Measurements from ENCODE around the gene FBXO38. TPM values are rescaled to one million over a fixed set of nuclear protein-coding genes. Genes with fewer than 3 reads are reported as not detected.

The FBXO38 gene
- total and polyA plus RNA-seq, 3 experiments from 2014 or later, result 22.4 to 42.4 (median 36.7) TPM

- H3K27ac Mint-ChIP-seq, result peak overlapping the region in 6 of 8 donors; percentile 21 to 87 (median 80)
- Histone ChIP-seq H3K4me1 (ENCODE audit: insufficient read depth, low read length) (peaks cover 54% of the 10 kb centered on the region), H3K4me3 (ENCODE audit: low read length) (no peak overlapping the region), H3K27me3 (ENCODE audit: insufficient read depth, low read length, poor library complexity, severe bottlenecking) (no peaks in the 10 kb centered on the region), H3K27ac (ENCODE audit: low read depth, low read length) (no peak overlapping the region), H3K9me3 (ENCODE audit: low read length) (no peaks in the 10 kb centered on the region), H3K36me3 (ENCODE audit: insufficient read depth, low read length) (no peaks in the 10 kb centered on the region)
- peaks cover 0 to 54% (median 15%) of the 10 kb centered on the region in 3 donors for H3K36me3 Mint-ChIP-seq
- CTCF ChIA-PET, result interaction anchor here (0.6 kb wide), 1 partner anchor 10 kb away, joined by 3 read pairs; no protein-coding TSS in a partner anchor
- POLR2A ChIA-PET, result no interaction called here
- DNase-seq, result no peak
- H3K4me1 Mint-ChIP-seq, result peaks cover 73 to 93% (median 86%) of the 10 kb centered on the region in 3 donors
- H3K4me3 Mint-ChIP-seq, result peak overlapping the region in 1 of 7 donors; percentile 90
- no peaks in the 10 kb centered on the region for H3K9me3 Mint-ChIP-seq
- H3K27me3 Mint-ChIP-seq, result peaks cover 0 to 1% of the 10 kb centered on the region in 2 donors
Measured at GRCh38 chr5:148387325-148387724, 3.6 kb downstream of the FBXO38 start.

DNA sequence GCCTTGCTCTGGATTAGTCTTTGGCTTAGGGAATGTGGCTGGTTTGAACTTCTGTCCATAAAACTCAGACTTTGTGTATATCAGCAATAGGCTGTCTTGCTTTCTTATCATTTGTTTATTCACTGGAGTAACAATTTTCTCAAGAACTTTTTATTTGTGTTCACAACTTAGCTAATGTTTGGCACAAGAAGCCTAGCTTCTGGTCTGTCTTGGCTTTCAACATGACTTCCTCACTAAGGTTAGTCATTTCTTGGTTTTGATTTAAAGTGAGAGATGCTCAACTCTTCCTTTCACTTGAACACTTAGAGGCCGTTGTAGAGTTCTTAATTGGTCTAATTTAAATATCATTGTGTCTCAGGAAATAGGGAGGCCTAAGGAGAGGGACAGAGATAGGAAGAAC lies 4.9 kb downstream of the FBXO38 start:
- Mint-ChIP-seq H3K9me3 (no peaks in the 10 kb centered on the region), H3K4me3 (peak overlapping the region in 1 of 7 donors; percentile 20), H3K27me3 (peaks cover 0 to 1% of the 10 kb centered on the region in 2 donors), H3K36me3 (peaks cover 0 to 60% (median 18%) of the 10 kb centered on the region in 3 donors), H3K27ac (peak overlapping the region in 5 of 8 donors; percentile 11 to 71 (median 54)), H3K4me1 (peaks cover 76 to 93% (median 88%) of the 10 kb centered on the region in 3 donors)
- Histone ChIP-seq H3K9me3 (ENCODE audit: low read length) (no peaks in the 10 kb centered on the region), H3K4me3 (ENCODE audit: low read length) (no peak overlapping the region), H3K36me3 (ENCODE audit: insufficient read depth, low read length) (no peaks in the 10 kb centered on the region), H3K4me1 (ENCODE audit: insufficient read depth, low read length) (peaks cover 55% of the 10 kb centered on the region), H3K27ac (ENCODE audit: low read depth, low read length) (no peak overlapping the region), H3K27me3 (ENCODE audit: insufficient read depth, low read length, poor library complexity, severe bottlenecking) (no peaks in the 10 kb centered on the region)
- POLR2A ChIA-PET, result no interaction called here
- CTCF ChIA-PET, result no interaction called here
- DNase-seq, result no peak

GRCh38 chr5:148390914-148391313 lies 7.2 kb downstream of the FBXO38 start:
- POLR2A ChIA-PET, result interaction anchor here (0.6 kb wide), 1 partner anchor 609 kb away, joined by 5 read pairs; no protein-coding TSS in a partner anchor

GRCh38 chr5:148391422-148391821 lies 7.7 kb downstream of the FBXO38 start:
- ChIA-PET CTCF (no interaction called here), POLR2A (interaction anchor here (0.6 kb wide), 1 partner anchor 609 kb away, joined by 5 read pairs; no protein-coding TSS in a partner anchor)
- peak overlapping the region in 2 of 8 donors; percentile 20 to 29 for H3K27ac Mint-ChIP-seq
- H3K4me1 Mint-ChIP-seq, result peaks cover 62 to 87% (median 80%) of the 10 kb centered on the region in 3 donors
- H3K36me3 Mint-ChIP-seq, result peaks cover 0 to 69% (median 15%) of the 10 kb centered on the region in 3 donors
- Histone ChIP-seq H3K4me3 (ENCODE audit: low read length) (no peak overlapping the region), H3K27me3 (ENCODE audit: insufficient read depth, low read length, poor library complexity, severe bottlenecking) (no peaks in the 10 kb centered on the region), H3K9me3 (ENCODE audit: low read length) (no peaks in the 10 kb centered on the region), H3K36me3 (ENCODE audit: insufficient read depth, low read length) (no peaks in the 10 kb centered on the region), H3K4me1 (ENCODE audit: insufficient read depth, low read length) (peaks cover 33% of the 10 kb centered on the region), H3K27ac (ENCODE audit: low read depth, low read length) (no peak overlapping the region)
- no peak for DNase-seq
- H3K9me3 Mint-ChIP-seq, result no peaks in the 10 kb centered on the region
- no peaks in the 10 kb centered on the region for H3K27me3 Mint-ChIP-seq
- no peak overlapping the region for H3K4me3 Mint-ChIP-seq

More at GRCh38 chr5:148390914-148391313, 7.2 kb downstream of the FBXO38 start:
- no peak for DNase-seq
- Histone ChIP-seq H3K4me3 (ENCODE audit: low read length) (no peak overlapping the region), H3K36me3 (ENCODE audit: insufficient read depth, low read length) (no peaks in the 10 kb centered on the region), H3K4me1 (ENCODE audit: insufficient read depth, low read length) (peaks cover 39% of the 10 kb centered on the region), H3K27me3 (ENCODE audit: insufficient read depth, low read length, poor library complexity, severe bottlenecking) (no peaks in the 10 kb centered on the region), H3K9me3 (ENCODE audit: low read length) (no peaks in the 10 kb centered on the region), H3K27ac (ENCODE audit: low read depth, low read length) (no peak overlapping the region)
- H3K27me3 Mint-ChIP-seq, result no peaks in the 10 kb centered on the region
- H3K36me3 Mint-ChIP-seq, result peaks cover 0 to 66% (median 18%) of the 10 kb centered on the region in 3 donors
- no peak overlapping the region for H3K4me3 Mint-ChIP-seq
- CTCF ChIA-PET, result interaction anchor here (1.0 kb wide), 1 partner anchor 17 kb away, joined by 3 read pairs; no protein-coding TSS in a partner anchor
- no peaks in the 10 kb centered on the region for H3K9me3 Mint-ChIP-seq
- H3K4me1 Mint-ChIP-seq, result peaks cover 63 to 87% (median 80%) of the 10 kb centered on the region in 3 donors
- peak overlapping the region in 2 of 8 donors; percentile 25 to 64 for H3K27ac Mint-ChIP-seq

DNA sequence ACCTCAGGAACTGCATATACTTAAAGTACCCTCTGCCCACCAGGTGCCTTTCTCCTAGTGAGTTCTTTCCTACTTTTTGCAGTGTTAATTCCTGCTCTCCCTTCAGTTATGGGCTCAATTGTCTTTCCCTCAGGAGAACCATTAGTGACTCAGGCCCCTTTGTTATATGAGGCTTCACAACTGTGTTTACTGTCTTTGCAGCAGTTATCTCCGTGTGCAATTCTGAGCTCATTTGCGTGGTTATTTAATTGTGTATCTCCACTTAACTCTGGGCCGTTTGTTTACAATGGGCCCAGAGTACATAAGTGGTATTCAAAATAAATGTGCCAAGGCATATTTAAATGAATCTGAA lies 9.6 kb downstream of the FBXO38 start:
- Histone ChIP-seq H3K36me3 (ENCODE audit: insufficient read depth, low read length) (peaks cover 5% of the 10 kb centered on the region), H3K9me3 (ENCODE audit: low read length) (no peaks in the 10 kb centered on the region), H3K4me3 (ENCODE audit: low read length) (no peak overlapping the region), H3K27ac (ENCODE audit: low read depth, low read length) (no peak overlapping the region), H3K27me3 (ENCODE audit: insufficient read depth, low read length, poor library complexity, severe bottlenecking) (no peaks in the 10 kb centered on the region), H3K4me1 (ENCODE audit: insufficient read depth, low read length) (peaks cover 24% of the 10 kb centered on the region)
- POLR2A ChIA-PET, result no interaction called here
- H3K4me3 Mint-ChIP-seq, result no peak overlapping the region
- no peak overlapping the region for H3K27ac Mint-ChIP-seq
- CTCF ChIA-PET, result interaction anchor here (1.3 kb wide), 1 partner anchor 9 kb away, joined by 3 read pairs; no protein-coding TSS in a partner anchor
- H3K9me3 Mint-ChIP-seq, result no peaks in the 10 kb centered on the region
- H3K4me1 Mint-ChIP-seq, result peaks cover 57 to 87% (median 74%) of the 10 kb centered on the region in 3 donors
- H3K36me3 Mint-ChIP-seq, result peaks cover 4 to 72% (median 24%) of the 10 kb centered on the region in 3 donors
- no peak for DNase-seq
- no peaks in the 10 kb centered on the region for H3K27me3 Mint-ChIP-seq

DNA sequence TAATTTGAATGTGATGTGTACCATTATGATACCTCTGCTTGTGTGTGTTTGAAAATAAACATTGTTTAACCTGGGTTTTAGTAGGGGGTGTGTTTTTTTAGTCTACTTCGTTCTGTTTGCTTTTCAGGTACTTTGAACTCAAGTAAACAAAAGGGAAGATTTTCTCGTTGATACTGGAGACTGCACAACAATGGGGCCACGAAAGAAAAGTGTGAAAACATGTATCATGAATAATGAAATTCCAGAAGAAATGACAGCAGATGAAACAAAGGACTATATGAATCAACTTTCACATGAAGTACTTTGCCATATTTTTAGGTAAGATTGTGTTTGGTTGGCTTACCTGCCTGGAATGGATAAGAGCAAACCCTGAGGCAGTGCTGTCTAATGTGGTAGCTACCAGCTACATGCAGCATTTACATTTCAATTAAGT lies 10.8 kb downstream of the FBXO38 start:
- Mint-ChIP-seq H3K4me1 (peaks cover 49 to 84% (median 78%) of the 10 kb centered on the region in 3 donors), H3K9me3 (no peaks in the 10 kb centered on the region), H3K27ac (peak overlapping the region in 3 of 8 donors; percentile 17 to 81 (median 76)), H3K36me3 (peaks cover 7 to 75% (median 28%) of the 10 kb centered on the region in 3 donors), H3K4me3 (no peak overlapping the region), H3K27me3 (no peaks in the 10 kb centered on the region)
- DNase-seq, result no peak
- H3K27me3 ChIP-seq (ENCODE audit: insufficient read depth, low read length, poor library complexity, severe bottlenecking), result no peaks in the 10 kb centered on the region
- H3K9me3 ChIP-seq (ENCODE audit: low read length), result no peaks in the 10 kb centered on the region
- POLR2A ChIA-PET, result no interaction called here
- CTCF ChIA-PET, result interaction anchor here (1.3 kb wide), 1 partner anchor 8 kb away, joined by 3 read pairs; no protein-coding TSS in a partner anchor
- H3K27ac ChIP-seq (ENCODE audit: low read depth, low read length), result no peak overlapping the region
- peaks cover 13% of the 10 kb centered on the region for H3K36me3 ChIP-seq (ENCODE audit: insufficient read depth, low read length)
- no peak overlapping the region for H3K4me3 ChIP-seq (ENCODE audit: low read length)
- peaks cover 18% of the 10 kb centered on the region for H3K4me1 ChIP-seq (ENCODE audit: insufficient read depth, low read length)

- peaks cover 7 to 77% (median 30%) of the 10 kb centered on the region in 3 donors for H3K36me3 Mint-ChIP-seq
Measured at GRCh38 chr5:148395031-148395430, 11.3 kb downstream of the FBXO38 start.

GRCh38 chr5:148397968-148398595 lies 14.3 kb downstream of the FBXO38 start:
- no peaks in the 10 kb centered on the region for H3K9me3 Mint-ChIP-seq
- Histone ChIP-seq H3K27ac (ENCODE audit: low read depth, low read length) (no peak overlapping the region), H3K27me3 (ENCODE audit: insufficient read depth, low read length, poor library complexity, severe bottlenecking) (no peaks in the 10 kb centered on the region), H3K9me3 (ENCODE audit: low read length) (no peaks in the 10 kb centered on the region), H3K4me3 (ENCODE audit: low read length) (no peak overlapping the region), H3K4me1 (ENCODE audit: insufficient read depth, low read length) (peaks cover 4% of the 10 kb centered on the region), H3K36me3 (ENCODE audit: insufficient read depth, low read length) (peaks cover 31% of the 10 kb centered on the region)
- peaks cover 7 to 88% (median 38%) of the 10 kb centered on the region in 3 donors for H3K36me3 Mint-ChIP-seq
- peak overlapping the region in 4 of 8 donors; percentile 24 to 77 (median 57) for H3K27ac Mint-ChIP-seq
- no peak for DNase-seq
- no peak overlapping the region for H3K4me3 Mint-ChIP-seq
- H3K4me1 Mint-ChIP-seq, result peaks cover 37 to 73% (median 63%) of the 10 kb centered on the region in 3 donors
- POLR2A ChIA-PET, result no interaction called here
- CTCF ChIA-PET, result no interaction called here
- no peaks in the 10 kb centered on the region for H3K27me3 Mint-ChIP-seq

More at GRCh38 chr5:148395031-148395430, 11.3 kb downstream of the FBXO38 start:
- DNase-seq, result no peak
- Mint-ChIP-seq H3K4me1 (peaks cover 49 to 81% (median 78%) of the 10 kb centered on the region in 3 donors), H3K27me3 (no peaks in the 10 kb centered on the region), H3K27ac (no peak overlapping the region), H3K4me3 (no peak overlapping the region), H3K9me3 (no peaks in the 10 kb centered on the region)
- ChIA-PET POLR2A (no interaction called here), CTCF (no interaction called here)
- H3K9me3 ChIP-seq (ENCODE audit: low read length), result no peaks in the 10 kb centered on the region
- H3K27me3 ChIP-seq (ENCODE audit: insufficient read depth, low read length, poor library complexity, severe bottlenecking), result no peaks in the 10 kb centered on the region
- H3K4me1 ChIP-seq (ENCODE audit: insufficient read depth, low read length), result peaks cover 18% of the 10 kb centered on the region
- H3K27ac ChIP-seq (ENCODE audit: low read depth, low read length), result no peak overlapping the region
- peaks cover 13% of the 10 kb centered on the region for H3K36me3 ChIP-seq (ENCODE audit: insufficient read depth, low read length)
- H3K4me3 ChIP-seq (ENCODE audit: low read length), result no peak overlapping the region

Measured in CD8-positive, alpha-beta memory T cell (primary cell).